GM10266 (cell line): ENCODE results near the gene ANKRD36B.
"Not testable (repeated sequence)": the region's sequence is repeated elsewhere in the genome, so short reads cannot be mapped to it uniquely, and the experiment has no call there.

Experiments
- DNase-seq: peaks from one replicate; pipeline ENCODE4 v3.0.0; 2012; ENCODE audit errors: extremely low spot score
- CTCF ChIP-seq: IDR thresholded peaks from 2 replicates; pipeline ENCODE4 v1.5.1; 2012; ENCODE audit warnings: mild to moderate bottlenecking, low read depth; ENCODE audit not compliant: control insufficient read depth, insufficient read depth; ENCODE audit errors: missing control alignments

Gene ANKRD36B

GRCh38 chr2:97589598-97590510 lies at the start of gene ANKRD36B:
Gene ANKRD36B, minus strand, starts transcription at chr2:97589877. Its CDS starts 192 bp downstream, at chr2:97589685.
- DNase-seq: peak; percentile 14

- DNase-seq: not testable (repeated sequence)
Observed at GRCh38 chr2:97626049-97626430, 36.4 kb upstream of the ANKRD36B start.

- DNase-seq: not testable (repeated sequence)
Observed at GRCh38 chr2:97625354-97626048, 35.8 kb upstream of the ANKRD36B start.

- DNase-seq: not testable (repeated sequence)
Observed at GRCh38 chr2:97622976-97623375, 33.3 kb upstream of the ANKRD36B start.

GRCh38 chr2:97620492-97620891 lies 30.8 kb upstream of the ANKRD36B start:
- DNase-seq: not testable (repeated sequence)

GRCh38 chr2:97618939-97619827 lies 29.5 kb upstream of the ANKRD36B start:
- not testable (repeated sequence) for DNase-seq

GRCh38 chr2:97617911-97618310 lies 28.2 kb upstream of the ANKRD36B start:
- no peak for DNase-seq
- no peak for TF ChIP-seq CTCF

DNA sequence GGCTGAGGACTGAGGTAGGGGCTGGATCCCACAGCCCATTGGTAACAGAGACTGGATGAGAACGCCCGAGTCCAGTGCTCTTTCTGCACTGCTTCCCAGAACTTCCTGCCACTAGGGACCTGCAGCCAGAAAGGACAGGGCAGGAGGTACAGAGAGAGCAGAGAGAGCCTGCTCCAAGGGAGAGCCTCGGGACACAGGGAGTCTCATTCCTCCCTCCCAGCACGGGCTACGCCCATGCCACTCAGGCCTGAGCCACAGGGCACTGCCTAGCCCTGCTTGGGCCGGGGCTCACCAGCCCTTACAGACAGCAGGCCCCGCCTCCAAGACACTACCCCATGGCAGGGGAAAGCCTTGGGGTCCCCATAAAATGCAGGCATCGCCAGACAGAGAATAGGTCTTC lies 26.1 kb upstream of the ANKRD36B start:
- DNase-seq: not testable (repeated sequence)

GRCh38 chr2:97611895-97612294 lies 22.2 kb upstream of the ANKRD36B start:
- DNase-seq: not testable (repeated sequence)

DNA sequence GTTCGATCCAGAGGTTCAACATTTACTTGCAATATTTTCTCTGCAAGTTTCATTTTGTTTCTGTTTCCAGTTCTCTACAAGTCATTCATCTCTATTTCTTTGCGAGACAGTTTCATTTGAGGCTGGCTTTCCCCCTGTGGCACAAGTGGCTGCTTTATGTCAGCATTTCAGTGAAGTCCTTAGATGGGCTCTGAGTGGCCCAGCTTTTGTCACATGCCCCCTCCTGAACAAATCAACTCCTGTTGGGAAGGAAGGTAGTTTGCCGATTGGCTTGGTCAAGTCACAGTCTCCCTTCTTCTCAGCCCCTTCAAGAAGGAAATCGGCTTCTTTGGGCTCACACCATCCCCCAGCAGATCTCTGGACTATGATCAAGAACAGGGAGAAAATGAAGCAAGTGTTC lies 19.1 kb upstream of the ANKRD36B start:
- not testable (repeated sequence) for DNase-seq

- not testable (repeated sequence) for DNase-seq
Observed at GRCh38 chr2:97605524-97606339, 16.1 kb upstream of the ANKRD36B start.

DNA sequence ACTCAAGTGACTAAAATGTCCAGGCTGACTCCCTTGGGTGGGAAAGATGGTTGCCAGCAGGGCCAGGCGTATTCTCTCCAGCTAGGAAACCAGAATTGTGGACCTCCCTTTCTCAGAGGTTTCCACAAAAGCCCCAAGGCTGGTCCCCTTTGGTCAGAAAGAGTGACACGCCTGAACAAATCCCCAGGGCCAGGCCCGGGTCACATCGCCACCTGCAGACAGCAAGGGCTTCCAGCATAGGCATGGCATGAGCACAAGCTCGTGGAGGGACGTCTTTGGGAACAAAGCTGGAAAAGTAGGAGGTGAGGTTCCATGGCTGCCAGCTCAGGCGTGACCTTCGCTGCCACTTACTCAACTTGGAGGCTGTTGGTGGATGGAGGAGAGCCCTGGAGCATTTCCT lies 15.4 kb upstream of the ANKRD36B start:
- not testable (repeated sequence) for DNase-seq

- not testable (repeated sequence) for DNase-seq
Observed at GRCh38 chr2:97601537-97601936, 11.9 kb upstream of the ANKRD36B start.

GRCh38 chr2:97596180-97596579 lies 6.5 kb upstream of the ANKRD36B start:
- DNase-seq: not testable (repeated sequence)

- not testable (repeated sequence) for DNase-seq
Observed at GRCh38 chr2:97593520-97593919, 3.8 kb upstream of the ANKRD36B start.
